GM19193 (cell line): ENCODE results near the gene ZNF333.
"Not testable (repeated sequence)": the region's sequence is repeated elsewhere in the genome, so short reads cannot be mapped to it uniquely, and the experiment has no call there.

Source experiments
- POLR2A ChIP-seq: IDR thresholded peaks from 4 replicates; pipeline ENCODE4 v1.6.1; 2011; ENCODE audit not compliant: insufficient read depth, insufficient read length; ENCODE audit errors: extremely low read depth

ZNF333 gene

DNA sequence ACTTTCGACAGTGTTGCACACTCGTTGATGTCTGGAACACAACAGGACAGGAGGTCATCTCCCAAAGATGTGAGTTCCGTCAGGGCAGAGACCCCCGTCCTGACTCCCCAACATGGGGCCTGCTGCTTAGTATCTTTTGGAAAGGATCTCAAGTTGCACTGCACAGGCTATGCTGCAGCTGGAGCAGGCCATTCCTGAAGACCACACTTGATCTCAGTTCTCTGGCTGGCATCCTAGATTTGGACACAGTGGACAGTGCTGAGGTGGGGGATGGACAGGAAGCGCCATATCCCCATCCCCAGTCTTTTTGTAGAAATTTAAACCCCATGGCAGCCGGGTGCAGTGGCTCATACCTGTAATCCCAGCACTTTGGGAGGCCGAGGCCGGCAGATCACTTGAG, 82.6 kb downstream of the ZNF333 start:
- no peak for TF ChIP-seq POLR2A

DNA sequence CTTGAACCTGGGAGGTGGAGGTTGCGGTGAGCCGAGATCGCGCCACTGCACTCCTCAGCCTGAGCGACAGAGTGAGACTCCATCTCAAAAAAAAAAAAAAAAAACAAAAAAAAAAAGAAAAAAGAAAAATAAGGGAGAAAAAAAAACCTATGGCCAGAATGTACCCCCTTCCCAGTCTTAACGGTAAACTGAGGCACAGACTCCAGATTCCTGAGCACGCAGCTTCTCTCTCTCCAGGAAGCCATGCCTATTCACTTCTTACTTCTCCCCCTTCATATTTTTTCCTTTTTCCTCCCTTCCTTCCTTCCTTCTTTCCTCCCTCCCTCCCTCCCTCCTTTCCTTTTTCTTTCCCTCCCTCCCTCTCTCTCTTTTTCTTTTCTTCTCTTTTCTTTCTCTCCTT, 83.1 kb downstream of the ZNF333 start:
- no peak for TF ChIP-seq POLR2A

DNA sequence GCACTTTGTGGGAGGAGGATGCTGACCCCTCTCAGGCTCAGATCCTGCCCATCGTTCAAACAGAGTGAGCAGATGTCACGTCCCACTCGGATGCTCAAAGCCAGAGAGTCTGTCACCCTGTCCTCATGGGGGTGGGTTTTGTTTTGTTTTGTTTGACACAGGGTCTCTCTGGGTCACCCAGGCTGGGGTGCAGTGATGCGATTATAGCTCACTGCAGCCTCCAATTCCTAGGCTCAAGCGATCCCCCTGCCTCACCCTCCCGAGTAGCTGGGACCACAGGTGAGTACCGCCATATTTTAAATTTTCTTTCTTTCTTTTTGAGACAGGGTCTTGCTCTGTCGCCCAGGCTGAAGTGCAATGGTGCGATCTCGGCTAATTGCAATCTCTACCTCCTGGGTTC, 84.5 kb downstream of the ZNF333 start:
- no peak for TF ChIP-seq POLR2A

DNA sequence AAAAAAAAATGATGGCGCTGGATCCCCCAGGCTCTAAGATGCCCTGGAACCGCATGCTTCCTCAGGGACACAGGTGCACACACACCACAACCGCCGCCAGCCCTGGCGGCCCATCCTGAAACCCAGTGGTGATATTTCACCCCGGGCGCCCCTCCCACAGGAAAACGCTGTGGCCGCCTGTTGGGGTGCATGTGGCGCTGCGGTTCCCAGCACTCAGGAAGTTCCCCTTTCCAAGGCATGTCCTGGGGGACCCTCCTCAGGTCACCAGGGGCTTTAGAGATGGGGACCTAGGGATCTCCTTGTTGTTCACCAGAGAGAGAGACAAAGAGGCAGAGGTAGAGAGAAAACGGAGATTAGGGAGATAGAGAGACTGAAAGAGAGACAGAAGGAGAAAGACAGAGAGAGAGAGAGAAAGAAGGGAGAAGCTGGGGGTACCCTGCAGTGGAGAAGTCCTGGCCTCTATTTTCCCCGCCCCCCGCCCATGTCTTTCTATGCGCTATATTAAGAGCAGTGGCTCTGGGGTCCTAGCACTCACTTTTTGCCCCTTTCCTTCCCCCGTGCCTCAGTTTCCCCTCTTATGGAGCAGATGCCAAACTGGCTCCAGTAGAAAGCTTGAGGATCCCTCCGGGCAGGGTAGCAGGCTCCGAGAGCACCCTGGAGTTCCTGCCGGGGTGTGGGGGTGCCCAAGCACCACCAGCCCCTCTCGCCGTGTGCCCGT, 86.2 kb downstream of the ZNF333 start:
- TF ChIP-seq POLR2A, result no peak

DNA sequence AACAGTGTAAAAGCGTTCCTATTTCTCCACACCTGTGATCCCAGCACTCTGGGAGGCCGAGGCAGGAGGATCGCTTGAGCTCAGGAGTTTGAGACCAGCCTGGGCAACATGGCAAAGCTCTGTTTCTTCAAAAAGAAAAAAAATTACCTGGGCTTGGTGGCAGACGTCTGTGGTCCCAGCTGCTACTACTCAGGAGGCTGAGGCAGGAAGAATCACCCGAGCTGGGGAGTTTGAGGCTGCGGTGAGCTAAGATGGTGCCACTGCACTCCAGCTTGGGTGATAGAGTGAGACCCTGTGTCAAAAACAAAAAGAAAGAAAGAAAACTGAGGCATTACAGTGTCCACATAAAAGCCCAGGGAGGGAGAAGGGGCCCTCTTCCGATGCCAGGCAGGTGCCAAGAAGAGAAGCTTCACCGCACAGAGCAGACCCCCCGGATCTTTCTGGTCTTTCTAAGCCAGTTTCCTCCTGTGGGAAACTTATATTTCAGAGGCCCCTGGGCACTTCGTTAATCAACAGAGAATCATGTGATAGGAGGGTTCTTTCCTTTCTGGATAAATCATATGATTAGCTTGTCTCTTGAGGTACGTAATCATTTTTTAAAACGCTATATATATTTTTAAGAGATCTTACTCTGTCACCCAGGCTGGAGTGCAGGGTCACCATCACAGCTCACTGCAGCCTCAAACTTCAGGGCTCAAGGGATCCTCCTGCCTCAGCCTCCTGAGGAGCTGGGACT, 88.4 kb downstream of the ZNF333 start, which contains the start of gene ADGRE2:
Gene ADGRE2 (minus strand): TSS at position 451 of the 736 bp plus-strand sequence. CDS start 1,804 bp downstream, outside the sequence.
- not testable (repeated sequence) for TF ChIP-seq POLR2A

DNA sequence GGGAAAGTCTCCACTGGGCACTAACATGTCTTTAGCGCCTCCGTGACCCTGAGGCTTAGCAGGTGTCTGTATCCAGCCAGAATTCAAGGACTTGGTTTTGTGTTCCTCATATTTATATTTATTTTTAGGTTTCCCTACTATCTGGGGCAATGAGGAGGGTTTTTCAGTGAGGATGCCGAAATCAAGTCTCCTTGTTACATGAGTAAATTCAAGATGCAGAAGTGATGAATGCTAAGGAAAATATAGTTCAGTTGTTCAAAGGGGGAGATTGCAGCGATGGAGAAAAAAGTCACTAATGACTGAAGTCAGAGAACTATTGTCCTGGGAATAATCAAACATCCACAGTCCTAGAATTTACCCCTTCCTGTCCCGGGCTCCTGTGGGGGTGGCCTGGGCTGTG, 89.3 kb downstream of the ZNF333 start:
- no peak for TF ChIP-seq POLR2A

DNA sequence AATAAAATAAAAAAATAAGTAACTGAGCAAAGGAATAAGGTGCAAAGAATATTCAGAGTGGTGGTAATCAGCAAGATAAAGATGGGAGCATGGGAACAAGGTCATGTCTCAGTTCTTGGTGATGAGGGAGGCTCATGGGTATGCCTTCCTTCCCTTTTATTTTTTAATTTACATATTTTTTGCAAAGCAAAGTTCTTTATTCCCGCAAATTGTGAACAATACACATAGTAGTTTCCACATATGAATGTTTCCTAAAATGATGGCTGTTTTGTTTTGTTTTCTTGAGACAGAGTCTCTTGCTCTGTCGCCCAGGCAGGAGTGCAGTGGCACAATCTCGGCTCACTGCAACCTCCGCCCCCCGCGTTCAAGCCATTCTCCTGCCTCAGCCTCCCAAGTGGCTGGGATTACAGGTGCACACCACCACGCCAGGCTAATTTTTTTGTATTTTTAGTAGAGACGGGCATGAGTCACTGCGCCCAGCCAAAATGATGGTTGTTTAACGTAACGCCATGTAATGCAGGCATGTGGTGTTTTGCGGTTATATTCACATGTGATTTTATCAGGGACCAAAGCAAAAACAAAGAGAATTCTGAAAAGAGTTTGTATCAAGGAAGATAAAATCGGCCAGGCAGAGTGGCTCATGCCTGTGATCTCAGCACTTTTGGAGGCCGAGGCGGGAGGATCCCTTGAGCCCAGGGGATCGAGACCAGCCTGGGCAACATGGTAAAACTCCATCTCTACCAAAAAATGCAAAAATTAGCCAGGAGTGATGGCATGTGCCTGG, 93.0 kb downstream of the ZNF333 start:
- no peak for TF ChIP-seq POLR2A
